ENCODE data around the gene DOHH. TPM values are rescaled to one million over a fixed set of nuclear protein-coding genes. Genes with fewer than 3 reads are reported as not detected.
A peak's percentile ranks its signal among the peaks of the same experiment; 100 is the strongest.

Gene DOHH
- total and polyA plus RNA-seq, 9 of the 15 experiments (the other 6 are each of a cell fraction or from before 2014, with no cell fraction given), result 0.14 to 47.2 (median 5.1) TPM

- Histone ChIP-seq H3K4me2 (ENCODE audit: insufficient read depth, low read length) (no peak overlapping the region), H3K79me2 (ENCODE audit: control insufficient read depth, insufficient read depth, low read length) (peaks cover 11% of the 10 kb centered on the region; the same call in 2 of the 3 replicates), H3K4me1 (replicated peaks in 1 of 2; ENCODE audit: control insufficient read depth in 2 of 2, insufficient read depth in 2 of 2, low read length in 2 of 2) (peaks cover 3 to 29% of the 10 kb centered on the region in 2 experiments; a peak in 2 of 5 replicates), H4K20me1 (replicated peaks; ENCODE audit: control insufficient read depth, insufficient read depth, low read length) (peaks cover 8% of the 10 kb centered on the region), H3K9me3 (replicated peaks; ENCODE audit: control insufficient read depth, insufficient read depth, low read depth, low read length) (no peaks in the 10 kb centered on the region), H3K27ac (ENCODE audit: extremely low read depth, low read depth, low read length) (peak overlapping the region; percentile 2; the same call in 2 of the 3 replicates), H3K4me3 (no peak overlapping the region), H3K27me3 (ENCODE audit: control insufficient read depth in 2 of 2, insufficient read depth in 2 of 2, low read length in 2 of 2) (no peaks in the 10 kb centered on the region), H3K9me1 (ENCODE audit: control insufficient read depth, insufficient read depth, low read length) (no peaks in the 10 kb centered on the region), H2AFZ (ENCODE audit: low read depth, low read length) (no peak overlapping the region), H3K9ac (ENCODE audit: insufficient read depth in 1 of 2, low read depth in 2 of 2, low read length in 2 of 2) (peak overlapping the region in 1 of 2 experiments; percentile 55; a peak in 1 of 4 replicates), H3K36me3 (ENCODE audit: control insufficient read depth, insufficient read depth, low read length) (peaks cover 89% of the 10 kb centered on the region)
- intact Hi-C loops (cut with micrococcal nuclease), result no loop called here
- BruUV-seq (replicated peaks), result no TSS peak
- WGBS (ENCODE audit: insufficient coverage, low coverage, missing lambda C conversion rate), result 43% methylated on average over 12 of the region's 12 CpGs
- DNase-seq (ENCODE audit: extremely low read depth in 1 of 4, low spot score in 3 of 4) (peak in 1 of 4 experiments; percentile 59), ATAC-seq (peak; percentile 80), FAIRE-seq (peak; percentile 71)
- in situ Hi-C loops (cut with MboI), result no loop called here
- CTCF ChIA-PET (ENCODE audit: low intra/inter-chr PET ratio), result interaction anchor here (0.6 kb wide), 1 partner anchor 324 kb away, joined by 3 read pairs; no protein-coding TSS in a partner anchor
- POLR2A ChIA-PET, result no interaction called here
- TF ChIP-seq ZNF12 (CRISPR knock-in tag; IDR thresholded peaks at IDR 0.05) (peak; percentile 71; the same call in 1 of the 2 replicates), PKNOX1 (IDR thresholded peaks at IDR 0.05) (peak; percentile 16; the same call in 1 of the 2 replicates), GABPA (tag; conservative IDR thresholded peaks at IDR 0.05; ENCODE audit: low read depth) (peak; percentile 11; the same call in 1 of the 2 replicates), NFIC (IDR thresholded peaks at IDR 0.05) (peak; percentile 80), PBX2 (CRISPR knock-in tag; IDR thresholded peaks at IDR 0.05; ENCODE audit: low read depth) (no peak), PBX2 (tag; conservative IDR thresholded peaks at IDR 0.05; ENCODE audit: low read depth) (peak; percentile 74), RAD51 (IDR thresholded peaks at IDR 0.05; ENCODE audit: borderline replicate concordance, low read depth) (peak; percentile 50; the same call in 1 of the 2 replicates), ZNF384 (IDR thresholded peaks at IDR 0.05; ENCODE audit: low read depth, low read length) (no peak), MYBL2 (IDR thresholded peaks at IDR 0.05; ENCODE audit: low read depth) (no peak), MYBL2 (CRISPR knock-in tag; IDR thresholded peaks at IDR 0.05; ENCODE audit: borderline replicate concordance) (no peak), ARID1B (IDR thresholded peaks at IDR 0.05) (0 out of 2 replicates have a peak, but pooled peaks have one; percentile 6), FOSL1 (tag; conservative IDR thresholded peaks at IDR 0.05) (peak; percentile 92), ZBTB9 (CRISPR knock-in tag; IDR thresholded peaks at IDR 0.05) (peak; percentile 63; the same call in 1 of the 2 replicates), NRF1 (conservative IDR thresholded peaks at IDR 0.05 in 1 of 2, IDR thresholded peaks at IDR 0.05 in 1 of 2) (peak; percentile 20 to 32; a peak in 1 of 4 replicates), MEF2D (tag; conservative IDR thresholded peaks at IDR 0.05; ENCODE audit: low read depth) (peak; percentile 99), CBFA2T2 (conservative IDR thresholded peaks at IDR 0.05) (no peak), RBM25 (IDR thresholded peaks at IDR 0.05; ENCODE audit: low read depth, low read length, severe bottlenecking) (peak; percentile 18), ATF1 (CRISPR knock-in tag; IDR thresholded peaks at IDR 0.05) (no peak), ATF1 (tag; IDR thresholded peaks at IDR 0.05) (peak; percentile 81)
These were observed 49.6 kb downstream of the DOHH start for GRCh38 chr19:3450796-3451411.
